Stromal cell of bone marrow (primary cell): Measurements from ENCODE around the gene NIBAN1.
"Not testable (repeated sequence)": the region's sequence is repeated elsewhere in the genome, so short reads cannot be mapped to it uniquely, and the experiment has no call there.

Experiments used
- DNase-seq: peaks from one replicate; pipeline ENCODE4 v3.0.0-alpha.2; 2012; ENCODE audit warnings: low read depth

Gene NIBAN1, protein sequence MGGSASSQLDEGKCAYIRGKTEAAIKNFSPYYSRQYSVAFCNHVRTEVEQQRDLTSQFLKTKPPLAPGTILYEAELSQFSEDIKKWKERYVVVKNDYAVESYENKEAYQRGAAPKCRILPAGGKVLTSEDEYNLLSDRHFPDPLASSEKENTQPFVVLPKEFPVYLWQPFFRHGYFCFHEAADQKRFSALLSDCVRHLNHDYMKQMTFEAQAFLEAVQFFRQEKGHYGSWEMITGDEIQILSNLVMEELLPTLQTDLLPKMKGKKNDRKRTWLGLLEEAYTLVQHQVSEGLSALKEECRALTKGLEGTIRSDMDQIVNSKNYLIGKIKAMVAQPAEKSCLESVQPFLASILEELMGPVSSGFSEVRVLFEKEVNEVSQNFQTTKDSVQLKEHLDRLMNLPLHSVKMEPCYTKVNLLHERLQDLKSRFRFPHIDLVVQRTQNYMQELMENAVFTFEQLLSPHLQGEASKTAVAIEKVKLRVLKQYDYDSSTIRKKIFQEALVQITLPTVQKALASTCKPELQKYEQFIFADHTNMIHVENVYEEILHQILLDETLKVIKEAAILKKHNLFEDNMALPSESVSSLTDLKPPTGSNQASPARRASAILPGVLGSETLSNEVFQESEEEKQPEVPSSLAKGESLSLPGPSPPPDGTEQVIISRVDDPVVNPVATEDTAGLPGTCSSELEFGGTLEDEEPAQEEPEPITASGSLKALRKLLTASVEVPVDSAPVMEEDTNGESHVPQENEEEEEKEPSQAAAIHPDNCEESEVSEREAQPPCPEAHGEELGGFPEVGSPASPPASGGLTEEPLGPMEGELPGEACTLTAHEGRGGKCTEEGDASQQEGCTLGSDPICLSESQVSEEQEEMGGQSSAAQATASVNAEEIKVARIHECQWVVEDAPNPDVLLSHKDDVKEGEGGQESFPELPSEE

DNA sequence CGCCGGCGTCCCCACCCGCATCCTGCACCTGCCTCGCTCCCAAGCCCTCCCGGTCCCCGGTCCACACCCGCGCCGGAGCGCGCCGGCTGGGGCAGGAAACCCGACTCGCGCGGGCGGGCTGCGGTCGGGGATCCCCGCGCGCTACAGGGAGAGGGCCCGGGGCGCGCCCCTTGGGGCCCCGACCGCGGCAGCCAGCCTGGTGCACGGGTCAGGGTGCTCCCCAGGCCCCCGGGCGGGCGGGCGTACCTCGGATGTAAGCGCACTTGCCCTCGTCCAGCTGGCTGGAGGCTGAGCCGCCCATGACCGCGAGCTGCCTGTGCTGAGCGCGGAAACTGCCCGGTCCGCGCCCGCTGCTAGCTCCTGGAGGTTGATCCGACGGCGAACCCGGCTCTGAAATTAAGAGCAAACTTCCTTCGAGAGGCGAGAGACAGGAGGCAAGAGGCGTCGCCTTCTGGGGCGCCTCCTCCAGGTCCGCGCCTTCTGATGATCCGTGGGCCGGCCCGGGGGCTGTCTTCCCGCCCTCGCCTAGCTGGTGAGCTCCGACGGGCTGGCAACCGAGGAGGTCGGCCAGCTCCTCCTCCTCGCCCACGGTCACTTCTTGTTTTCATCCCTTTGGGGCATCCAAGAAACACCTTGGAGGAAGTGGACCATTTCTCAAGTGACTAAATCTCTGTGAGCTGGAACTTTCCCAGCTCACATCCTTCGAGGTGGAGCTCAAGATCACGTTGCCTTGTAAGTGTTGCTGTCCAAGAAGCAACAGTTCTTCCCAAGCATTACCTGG is at the start of gene NIBAN1:
NIBAN1 (minus strand) TSS at position 453 of the 781 bp plus-strand sequence; CDS start at position 301, 152 bp downstream.
- DNase-seq = no peak

DNA sequence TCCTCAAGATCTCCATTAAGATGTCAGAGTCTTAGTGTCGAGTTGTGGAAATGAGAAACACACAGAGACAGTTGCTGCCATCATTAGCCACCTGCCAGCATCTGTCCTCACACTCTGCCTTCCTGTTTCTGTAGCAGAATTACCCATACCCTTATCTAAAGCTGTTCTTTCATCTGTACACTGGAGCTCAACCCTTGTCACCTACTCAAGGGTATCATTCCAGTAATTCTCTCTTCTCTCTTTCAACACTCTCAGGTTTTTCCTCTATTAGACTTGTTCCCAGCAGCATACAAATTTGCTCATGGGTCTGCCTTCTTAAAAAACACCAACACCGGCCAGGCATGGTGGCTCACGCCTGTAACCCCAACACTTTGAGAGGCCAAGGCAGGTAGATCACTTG is 43.7 kb upstream of the NIBAN1 start:
- DNase-seq = no peak

DNA sequence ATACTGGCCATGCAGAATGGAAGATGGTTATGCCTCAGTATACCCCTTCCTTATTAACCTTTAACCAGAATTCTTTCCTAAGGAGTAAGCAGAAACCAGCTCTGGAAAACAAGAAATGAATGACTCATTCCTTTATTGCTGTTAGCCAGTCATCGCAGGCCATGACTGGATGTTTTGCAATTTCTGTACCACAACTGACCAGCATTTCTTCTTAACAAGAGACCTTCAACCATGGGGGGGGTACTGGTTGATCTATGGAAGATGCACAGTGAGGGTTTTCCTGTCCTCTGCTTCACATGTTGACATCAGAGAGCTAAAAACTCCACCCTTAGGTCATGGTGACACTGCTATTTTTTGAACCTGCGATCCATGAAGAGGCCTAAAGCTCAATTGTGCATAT is 43.0 kb upstream of the NIBAN1 start:
- peak; percentile 82 for DNase-seq

DNA sequence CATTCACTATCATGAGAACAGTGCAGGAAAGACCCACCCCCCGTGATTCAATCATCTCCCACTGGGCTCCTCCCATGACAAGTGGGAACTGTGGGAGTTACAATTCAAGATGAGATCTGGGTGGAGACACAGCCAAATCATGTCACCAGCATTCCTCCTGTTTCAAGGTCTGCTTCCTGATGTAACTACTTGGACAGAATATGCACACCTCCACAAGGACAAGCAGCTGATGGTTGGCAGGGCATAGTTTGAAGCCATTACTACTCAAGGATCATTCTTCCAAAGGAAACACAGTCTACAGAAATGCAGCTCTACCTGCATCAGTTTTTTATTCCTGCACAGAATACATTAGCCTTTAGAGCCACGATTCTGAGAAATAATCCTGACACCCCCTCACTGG is 42.6 kb upstream of the NIBAN1 start:
- DNase-seq = no peak

DNA sequence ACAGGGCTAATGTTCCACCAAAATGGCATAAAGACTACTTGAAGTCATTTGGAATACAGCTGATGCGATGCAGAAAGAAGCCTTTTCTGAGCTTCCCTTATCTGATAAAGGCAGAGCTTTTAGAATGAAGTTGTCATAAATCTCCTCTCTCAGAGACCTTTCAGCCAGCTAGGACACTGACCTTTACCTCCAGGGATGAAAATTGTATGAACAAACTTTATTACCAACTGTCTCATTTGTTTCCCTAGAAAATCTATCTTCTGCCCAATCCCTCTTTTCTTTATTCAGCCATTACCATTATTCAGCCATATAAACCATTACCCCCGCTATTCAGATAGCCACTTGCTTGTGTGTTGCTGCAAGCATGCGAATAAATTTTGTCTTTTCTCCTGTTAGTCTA is 41.3 kb upstream of the NIBAN1 start:
- no peak for DNase-seq

DNA sequence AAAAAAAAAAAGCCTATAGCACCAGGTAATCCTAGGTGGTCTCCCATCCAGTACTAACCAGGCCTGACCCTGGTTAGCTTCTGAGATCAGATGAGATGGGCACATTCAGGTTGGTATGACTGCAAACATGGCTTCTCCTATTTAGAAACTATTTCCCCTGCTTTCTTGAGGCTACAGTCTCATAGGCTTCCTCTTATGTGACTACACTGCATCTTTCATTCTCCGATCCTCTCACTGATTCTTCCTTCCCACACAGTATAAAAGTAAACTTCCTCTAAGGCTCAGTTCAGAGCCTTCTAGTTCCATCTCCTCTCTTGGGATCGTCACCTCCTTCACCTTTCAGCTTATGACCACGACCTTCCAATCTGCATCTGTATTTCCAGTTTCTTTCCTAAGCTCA is 40.6 kb upstream of the NIBAN1 start:
- DNase-seq = no peak

DNA sequence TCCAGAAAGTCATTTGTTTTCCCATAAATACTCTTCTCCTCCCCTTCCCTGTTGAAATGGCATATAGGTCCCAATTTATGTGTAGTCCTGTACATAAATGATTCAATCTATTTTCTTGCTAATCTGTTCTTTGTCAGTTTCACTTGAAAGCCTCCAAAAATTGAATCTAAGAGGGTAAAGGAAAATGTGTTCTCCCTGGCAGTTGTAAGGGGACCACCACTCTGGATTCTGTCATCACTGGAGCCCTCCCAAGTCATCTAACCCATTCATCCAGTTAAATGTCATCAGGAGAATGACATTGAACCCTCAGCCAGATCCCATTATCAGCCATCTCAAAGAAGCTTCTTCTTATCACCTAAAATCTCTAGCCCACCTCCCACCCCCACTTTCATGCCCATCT is 36.1 kb upstream of the NIBAN1 start:
- DNase-seq = no peak

DNA sequence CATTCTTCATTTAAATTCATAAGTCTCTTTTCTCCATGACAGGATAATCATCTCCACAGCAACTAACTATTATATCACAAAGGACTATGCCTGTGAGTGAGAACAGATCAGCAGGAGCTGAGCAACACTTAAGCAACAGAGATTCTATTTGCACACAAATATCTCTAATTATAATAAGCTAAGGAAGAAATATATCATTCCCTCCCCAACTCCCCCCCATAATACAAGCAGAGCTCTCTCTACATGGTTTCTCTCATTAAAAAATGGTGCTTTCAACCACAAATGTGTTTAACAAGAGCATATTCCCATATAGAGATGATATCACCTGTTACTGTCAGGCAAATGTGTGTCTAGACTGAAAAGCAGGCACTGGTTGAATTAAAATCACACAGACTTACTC is 34.5 kb upstream of the NIBAN1 start:
- no peak for DNase-seq

DNA sequence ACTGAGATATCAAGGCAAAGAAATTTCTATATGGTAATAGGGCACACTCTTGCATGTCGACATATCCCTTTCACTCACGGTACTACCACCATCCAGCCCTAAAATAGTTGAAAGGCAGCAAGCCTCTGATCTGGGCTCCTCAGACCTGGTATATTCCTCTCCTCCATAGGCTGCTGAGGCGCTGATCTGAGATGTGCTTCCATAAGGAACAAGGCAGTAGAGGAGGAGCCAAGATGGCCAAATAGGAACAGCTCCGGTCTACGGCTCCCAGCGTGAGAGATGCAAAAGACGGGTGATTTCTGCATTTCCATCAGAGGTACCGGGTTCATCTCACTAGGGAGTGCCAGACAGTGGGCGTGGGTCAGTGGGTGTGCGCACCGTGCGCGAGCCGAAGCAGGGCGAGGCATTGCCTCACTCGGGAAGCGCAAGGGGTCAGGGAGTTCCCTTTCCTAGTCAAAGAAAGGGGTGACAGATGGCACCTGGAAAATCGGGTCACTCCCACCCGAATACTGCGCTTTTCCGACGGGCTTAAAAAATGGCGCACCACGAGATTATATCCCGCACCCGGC is 27.1 kb upstream of the NIBAN1 start:
- not testable (repeated sequence) for DNase-seq

DNA sequence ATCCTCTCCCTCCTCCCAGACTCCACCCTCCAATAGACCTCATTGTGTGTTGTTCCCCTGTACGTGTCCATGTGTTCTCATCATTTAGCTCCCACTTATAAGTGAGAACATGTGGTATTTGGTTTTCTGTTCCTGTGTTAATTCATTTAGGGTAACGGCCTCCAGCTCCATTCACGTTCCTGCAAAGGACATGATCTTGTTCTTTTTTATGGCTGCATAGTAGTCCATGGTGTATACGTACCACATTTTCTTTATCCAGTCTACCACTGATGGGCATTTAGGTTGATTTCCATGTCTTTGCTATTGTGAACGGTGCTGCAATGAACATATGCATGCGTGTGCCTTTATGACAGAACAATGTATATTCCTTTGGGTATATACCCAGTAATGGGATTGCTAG is 25.7 kb upstream of the NIBAN1 start:
- DNase-seq = not testable (repeated sequence)

DNA sequence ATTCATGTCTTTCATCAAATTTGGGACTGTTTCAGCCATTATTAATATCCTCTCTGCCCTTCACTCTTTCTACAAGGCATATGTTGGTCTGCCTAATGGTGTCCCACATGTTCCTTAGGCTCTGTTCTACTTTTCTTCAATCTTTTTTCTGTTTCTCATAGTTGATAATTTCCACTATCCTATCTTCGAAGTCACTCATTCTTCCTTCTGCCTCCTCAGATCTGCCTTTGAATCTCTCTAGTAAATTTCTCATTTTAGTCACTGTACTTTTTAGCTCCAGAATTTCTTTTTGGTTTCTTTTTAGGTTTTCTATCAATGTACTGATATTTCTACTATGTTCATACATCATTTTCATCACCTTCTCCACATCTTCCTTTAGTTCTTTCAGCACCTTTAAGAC is 20.0 kb upstream of the NIBAN1 start:
- DNase-seq = no peak

DNA sequence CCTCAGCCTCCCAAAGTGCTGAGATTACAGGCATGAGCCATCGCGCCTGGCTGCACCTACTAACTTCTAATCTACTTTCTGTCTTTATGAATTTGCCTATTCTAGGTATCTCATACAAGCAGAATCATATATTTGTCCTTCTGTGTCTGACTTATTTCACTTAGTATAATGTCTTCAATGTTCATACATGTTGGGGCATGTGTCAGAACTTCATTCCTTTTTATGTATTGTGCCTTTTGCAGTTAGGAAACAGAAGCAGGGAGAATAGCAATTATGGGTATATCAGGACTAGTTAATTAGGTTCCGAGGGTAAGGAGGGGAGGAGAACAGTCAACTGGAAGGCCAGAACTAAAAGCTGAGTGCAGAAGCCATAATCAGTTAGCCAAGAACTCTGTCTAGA is 18.0 kb upstream of the NIBAN1 start:
- no peak for DNase-seq

DNA sequence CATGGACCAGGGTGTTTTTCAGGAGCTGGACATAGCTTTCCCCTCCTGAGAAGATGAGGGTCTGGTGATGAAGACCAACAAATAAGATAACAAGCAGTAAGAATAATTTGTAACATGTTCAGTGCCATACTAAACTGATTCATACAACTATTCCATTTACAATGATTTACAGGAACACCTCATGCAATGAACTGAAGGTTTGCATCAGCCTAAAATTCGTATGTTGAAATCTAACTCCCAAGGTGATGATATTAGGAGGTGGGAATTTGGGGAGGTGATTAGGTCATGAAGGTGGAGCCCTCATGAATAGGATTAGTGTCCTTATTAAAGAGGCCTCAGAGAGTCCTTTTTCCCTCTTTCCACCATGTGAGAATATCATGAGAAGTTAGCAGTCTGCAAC is 15.9 kb upstream of the NIBAN1 start:
- DNase-seq = no peak

DNA sequence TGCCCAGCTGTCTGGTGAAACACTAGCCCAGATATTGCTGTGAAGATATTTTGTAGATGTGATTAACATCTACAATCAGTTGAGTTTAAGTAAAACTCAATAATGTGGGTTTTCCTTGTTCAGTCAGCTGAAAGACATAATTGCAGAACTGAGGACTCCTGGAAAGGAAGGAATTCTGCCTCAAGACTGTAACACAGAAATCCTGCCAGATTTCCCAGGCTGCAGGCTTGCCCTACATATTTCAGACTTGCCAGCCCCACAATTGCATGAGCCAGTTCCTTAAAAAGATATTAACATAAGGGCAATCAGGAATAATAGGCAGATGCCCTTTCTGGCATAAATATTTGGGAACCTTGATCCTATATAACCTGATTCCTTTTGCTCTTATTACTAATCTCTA is 14.2 kb upstream of the NIBAN1 start:
- no peak for DNase-seq

DNA sequence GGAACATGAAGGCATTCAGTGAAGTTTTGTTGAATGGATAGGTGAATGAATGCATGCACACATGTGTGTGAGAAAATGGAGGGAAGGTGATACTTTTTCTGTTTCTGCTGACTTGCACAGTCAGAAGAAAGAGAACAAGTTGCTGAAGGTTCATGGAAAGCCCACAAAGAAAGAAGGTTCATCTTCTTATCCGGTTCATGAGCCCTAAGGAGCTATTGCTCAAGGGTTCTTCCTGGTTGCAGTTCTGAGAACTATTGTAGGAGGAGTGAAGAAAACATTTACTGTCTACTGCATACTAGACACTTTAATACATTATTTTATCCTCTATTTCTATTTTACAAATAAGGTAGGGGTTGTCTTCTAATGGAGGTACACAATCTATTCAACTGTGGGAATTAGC is 13.4 kb upstream of the NIBAN1 start:
- DNase-seq = no peak

DNA sequence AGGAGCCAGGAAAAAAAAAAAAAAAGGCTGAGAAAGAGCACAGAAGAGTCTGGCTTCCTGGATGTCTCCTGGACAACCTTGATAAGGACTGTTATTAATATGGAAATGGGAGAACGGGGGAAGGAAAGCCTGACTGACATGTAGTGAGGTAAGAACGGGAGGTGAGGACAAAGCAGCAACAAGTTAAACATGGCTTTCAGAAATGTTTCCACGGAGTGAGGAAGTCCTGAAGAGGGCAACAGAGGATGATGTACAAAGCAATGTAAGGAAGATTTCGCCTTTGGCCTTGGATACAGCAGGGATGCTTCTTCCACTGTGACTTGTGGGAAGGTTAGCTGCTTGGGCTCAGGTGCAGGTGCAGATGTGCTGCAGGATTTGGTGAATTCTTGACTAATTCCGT is 11.9 kb upstream of the NIBAN1 start:
- no peak for DNase-seq

DNA sequence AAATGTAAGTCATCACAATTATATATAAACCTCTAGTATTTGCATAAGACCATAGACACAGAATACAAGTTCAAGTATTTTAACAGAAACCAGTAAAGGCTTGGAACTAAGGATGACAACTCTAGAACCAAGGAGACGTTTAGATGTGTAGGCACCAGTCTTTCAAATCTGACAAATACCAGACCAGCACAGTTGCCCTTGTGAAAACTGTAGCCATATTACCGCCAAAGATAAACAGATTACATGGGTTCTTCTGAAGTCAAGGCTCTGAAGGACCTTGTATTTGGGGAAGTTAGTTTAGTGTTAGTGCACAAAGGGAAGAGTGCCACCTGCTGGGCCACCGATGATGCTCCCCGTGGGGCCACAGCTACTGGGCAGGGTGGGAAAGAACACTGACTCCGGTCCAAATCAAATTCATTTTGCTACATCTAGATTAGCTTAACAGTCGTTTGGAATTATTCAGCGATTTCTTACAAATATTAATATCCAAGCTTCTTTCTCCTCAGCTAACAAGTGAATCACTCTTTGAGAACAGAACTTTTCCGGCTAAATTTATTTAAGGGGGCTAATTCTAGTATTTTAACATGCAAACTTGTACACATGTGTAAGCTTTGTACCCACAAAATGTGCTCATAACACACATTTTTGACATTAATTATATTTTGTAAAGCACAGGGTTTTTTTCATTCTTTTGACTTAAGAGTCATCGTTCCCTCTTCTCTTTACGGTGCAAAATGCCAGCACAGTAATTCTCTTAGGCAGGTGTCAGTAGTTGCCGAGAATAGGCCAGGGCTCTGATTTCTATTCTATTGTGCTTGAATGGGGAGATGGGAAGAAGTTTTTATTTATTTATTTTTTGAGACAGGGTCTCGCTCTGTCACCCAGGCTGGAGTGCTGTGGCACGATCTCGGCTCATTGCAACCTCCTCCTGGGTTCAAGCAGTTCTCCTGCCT is 8.0 kb upstream of the NIBAN1 start:
- DNase-seq = peak; percentile 51

DNA sequence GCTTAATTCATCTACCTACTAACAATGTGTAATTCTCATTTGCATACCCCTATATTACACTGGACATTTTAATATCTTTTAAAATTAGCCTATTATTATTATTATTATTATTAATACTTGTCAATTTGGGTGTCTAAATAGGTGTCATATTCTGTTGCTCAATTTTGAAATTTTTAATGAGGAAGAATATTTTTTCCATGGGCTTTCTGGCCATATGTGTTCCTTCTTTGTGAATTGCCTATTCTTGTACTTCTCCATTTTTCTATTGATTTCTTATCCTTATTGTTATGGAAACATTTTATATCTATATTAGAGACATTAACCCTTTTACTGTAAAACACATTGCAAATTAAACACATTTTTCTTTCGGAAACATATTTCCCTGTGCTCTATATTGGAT is 6.4 kb upstream of the NIBAN1 start:
- no peak for DNase-seq

DNA sequence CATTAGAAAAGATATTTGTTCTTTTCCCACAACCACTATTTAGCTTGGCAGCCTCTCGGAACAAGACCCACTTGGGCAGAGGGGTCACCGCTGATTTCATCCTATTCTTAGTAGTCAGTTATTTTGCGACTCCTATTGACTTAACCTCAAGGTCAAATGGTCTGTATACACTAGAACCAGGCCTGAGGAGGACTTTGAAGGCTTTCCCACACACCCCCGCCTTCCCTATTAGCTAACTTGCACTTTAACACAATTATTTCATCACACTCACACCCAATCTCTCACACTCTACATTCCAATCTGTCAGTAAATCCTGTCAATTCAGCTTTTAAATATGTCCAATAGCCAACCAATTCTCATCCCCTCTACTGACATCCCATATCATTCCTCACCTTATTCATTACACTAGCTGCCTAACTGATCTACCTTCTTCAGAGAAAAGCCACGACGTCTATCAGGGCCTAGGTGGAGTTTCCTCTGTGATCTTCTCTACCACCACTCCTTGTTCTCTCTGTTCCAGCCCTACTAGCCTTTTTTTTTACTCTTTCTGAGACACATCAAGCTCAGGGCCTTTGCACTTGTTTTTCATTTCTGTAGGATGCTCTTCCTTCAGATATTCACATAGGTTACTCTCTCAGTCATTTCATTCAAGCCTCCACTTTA is 1.0 kb upstream of the NIBAN1 start:
- DNase-seq = no peak

DNA sequence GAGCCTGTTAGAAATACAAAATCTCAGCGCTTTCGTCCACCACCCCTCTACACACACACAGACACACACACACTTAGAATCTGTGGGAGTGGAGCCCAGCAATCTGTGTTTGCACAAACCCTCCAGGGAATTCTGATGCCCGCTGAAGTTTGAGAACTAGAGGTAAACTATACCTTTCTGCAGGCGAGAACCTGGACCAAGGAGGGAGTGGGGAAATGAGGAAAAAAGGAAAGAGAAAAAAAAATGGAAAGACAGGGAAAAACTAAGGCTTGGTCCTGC is 468 bp upstream of the NIBAN1 start:
- no peak for DNase-seq
